ENCODE results near the gene DMAC2L.
"Not testable (repeated sequence)": the region's sequence is repeated elsewhere in the genome, so short reads cannot be mapped to it uniquely, and the experiment has no call there.

The DMAC2L gene

DNA sequence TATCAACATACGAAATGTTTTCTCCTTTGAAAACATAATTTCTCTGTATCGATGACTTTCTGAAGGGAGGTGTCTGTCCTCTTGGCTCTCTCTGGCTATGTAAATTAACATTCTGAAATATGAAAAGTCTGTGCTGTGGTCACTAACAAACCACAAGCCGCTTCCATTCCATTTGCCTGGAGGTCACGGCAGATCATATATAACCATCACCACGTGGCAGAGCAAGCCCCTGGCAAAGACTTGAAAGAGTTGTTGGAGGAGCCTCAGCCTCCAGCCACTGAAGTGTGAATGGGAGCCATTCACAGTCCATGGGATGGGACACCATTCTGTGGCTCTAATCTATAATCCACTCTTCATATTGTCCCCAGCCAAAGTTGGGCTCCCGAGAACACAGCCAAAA lies 45.0 kb downstream of the DMAC2L start:
- DNase-seq: no peak

DNA sequence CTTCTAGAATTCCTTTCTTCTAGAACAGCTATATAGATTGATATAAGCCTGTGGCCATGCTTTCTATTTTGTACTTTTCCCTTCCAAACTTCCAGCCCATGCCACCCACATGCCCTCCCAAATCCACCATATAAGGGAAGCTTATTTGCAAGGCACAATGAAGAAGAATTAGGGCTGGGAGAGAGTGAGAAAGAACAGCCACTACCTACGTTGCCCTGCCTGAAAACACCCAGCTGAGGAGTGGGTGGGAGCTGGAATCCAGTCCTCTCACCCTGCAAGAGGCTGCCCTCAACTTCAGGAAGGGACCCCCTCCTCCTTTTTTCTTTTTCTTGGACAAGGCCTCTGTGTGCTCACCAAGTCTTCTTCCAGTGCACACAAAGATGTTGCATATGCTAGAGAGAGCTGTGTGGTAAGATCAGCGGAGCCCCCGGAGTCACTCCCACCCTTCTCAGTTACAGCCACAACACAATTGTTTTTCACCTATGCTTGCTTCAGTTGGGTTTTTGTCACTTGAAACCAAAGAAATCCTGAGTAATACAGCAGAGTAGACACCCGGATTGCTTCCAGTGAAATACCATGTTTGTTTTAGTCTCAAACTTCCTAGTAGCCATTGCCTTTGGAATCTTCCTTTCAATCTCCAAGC lies 45.8 kb downstream of the DMAC2L start:
- no peak for DNase-seq

DNA sequence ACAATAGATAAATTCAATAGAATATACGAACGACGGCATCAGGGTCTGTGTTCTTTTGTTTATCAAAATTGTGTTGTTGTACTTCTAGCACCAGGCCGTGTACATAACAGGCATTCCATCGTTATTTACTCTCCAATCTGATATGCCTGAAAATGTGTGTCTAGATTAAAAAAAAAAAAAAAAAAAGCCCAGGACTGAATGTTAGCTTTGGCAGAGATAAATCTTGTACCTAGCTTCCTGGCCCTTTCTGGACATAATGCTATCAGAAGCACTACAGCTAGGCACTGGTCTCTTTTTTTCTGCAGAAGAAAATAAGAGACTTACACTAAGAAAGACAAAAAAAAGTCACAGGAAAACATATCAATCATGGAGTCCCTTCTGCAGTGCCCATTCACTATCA lies 47.5 kb downstream of the DMAC2L start:
- DNase-seq: no peak

DNA sequence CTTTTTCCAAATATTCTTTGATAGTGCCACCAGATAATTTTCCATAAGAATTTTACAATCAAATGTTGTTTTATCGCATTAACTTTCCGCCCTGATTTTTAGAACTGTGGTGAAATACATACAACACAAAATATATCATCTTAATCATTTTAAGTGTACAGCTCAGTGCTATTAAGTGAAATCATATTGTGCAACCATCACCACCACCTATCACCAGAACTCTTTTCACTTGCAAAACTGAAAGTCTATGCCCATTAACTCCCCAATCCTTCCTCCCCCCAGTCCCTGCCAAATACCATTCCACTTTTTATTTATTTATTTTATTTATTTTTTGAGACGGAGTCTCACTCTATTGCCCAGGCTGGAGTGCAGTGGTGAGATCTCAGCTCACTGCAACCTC lies 48.0 kb downstream of the DMAC2L start:
- DNase-seq: no peak

DNA sequence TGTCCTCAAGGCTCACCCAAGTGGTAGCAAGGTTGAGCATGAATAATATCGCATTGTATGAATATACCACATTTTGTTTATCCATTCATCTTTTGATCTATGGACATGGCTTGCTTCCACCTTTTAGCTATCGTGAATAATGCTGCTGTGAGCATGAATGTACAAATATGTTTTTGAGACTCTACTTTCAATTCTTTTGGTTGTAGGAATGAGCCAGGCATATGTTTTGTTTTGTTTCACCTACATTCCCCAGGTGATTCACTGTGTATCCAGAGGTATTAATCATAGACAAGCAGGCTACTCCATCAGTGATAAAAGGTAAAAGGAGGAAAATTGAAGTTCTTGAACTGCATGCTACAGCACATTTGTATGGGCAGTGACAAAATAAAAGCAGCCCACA lies 48.7 kb downstream of the DMAC2L start:
- no peak for DNase-seq

DNA sequence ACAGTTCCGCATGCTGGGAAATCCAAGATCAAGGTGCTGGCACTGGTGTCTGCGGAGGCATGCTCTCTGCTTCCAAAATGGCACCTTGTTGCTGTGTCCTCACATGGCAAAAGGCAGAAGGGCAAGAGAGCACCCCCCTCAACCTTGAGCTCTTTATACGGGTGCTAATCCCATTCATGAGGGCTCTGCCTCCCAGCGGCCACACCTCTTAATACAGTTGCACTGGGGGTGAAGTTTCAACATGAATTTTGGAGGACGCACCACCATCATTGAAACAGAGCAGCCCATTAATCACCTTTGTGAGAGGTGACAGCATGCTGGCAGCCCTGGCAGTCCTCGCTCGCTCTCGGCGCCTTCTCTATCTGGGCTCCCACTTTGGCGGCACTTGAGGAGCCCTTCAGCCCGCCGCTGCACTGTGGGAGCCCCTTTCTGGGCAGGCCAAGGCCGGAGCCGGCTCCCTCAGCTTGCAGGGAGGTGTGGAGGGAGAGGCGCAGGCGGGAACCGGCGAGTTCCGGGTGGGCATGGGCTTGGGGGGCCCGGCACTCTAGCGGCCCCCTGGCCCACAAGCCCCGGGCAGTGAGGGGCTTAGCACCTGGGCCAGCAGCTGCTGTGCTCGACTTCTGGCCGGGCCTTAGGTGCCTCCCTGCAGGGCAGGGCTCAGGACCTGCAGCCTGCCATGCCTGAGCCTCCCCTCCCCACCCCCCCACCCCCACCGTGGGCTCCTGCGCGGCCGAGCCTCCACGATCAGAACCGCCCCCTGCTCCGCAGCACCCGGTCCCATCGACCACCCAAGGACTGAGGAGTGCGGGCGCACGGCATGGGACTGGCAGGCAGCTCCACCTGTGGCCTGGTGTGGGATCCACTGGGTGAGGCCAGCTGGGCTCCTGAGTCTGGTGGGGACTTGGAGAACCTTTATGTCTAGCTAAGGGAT lies 49.6 kb downstream of the DMAC2L start:
- not testable (repeated sequence) for DNase-seq

DNA sequence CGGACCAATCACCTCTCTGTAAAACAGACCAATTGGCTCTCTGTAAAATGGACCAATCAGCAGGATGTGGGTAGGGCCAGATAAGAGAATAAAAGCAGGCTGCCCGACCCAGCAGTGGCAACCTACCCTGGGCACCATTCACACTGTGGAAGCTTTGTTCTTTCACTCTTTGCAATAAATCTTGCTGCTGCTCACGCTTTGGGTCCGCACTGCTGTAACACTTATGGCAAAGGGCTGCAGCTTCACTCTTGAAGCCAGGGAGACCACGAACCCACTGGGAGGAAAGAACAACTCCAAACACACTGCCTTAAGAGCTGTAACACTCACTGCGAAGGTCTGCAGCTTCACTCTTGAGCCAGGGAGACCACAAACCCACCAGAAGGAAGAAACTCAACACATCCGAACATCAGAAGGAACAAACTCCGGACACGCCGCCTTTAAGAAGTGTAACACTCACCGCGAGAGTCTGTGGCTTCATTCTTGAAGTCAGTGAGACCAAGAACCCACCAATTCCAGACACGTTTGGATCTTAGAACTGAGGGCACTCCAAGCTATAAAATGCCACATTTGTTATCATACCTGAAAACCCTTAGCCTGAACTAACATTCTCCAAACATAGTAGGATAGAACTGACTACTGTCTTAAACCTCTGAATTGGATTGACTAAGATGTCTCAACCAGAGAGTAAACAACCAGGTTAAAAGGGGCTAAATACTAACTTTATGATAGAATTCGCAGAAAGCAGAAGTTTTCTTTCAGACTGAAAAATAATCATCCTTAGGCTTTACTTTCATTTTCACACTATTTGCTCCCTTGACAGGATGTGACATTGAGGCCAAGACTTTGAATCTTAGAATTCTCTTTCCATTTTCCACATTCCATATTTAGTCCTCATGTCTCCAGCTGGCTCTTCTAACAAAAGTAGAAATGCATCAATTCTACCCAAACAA lies 50.9 kb downstream of the DMAC2L start:
- DNase-seq: no peak

DNA sequence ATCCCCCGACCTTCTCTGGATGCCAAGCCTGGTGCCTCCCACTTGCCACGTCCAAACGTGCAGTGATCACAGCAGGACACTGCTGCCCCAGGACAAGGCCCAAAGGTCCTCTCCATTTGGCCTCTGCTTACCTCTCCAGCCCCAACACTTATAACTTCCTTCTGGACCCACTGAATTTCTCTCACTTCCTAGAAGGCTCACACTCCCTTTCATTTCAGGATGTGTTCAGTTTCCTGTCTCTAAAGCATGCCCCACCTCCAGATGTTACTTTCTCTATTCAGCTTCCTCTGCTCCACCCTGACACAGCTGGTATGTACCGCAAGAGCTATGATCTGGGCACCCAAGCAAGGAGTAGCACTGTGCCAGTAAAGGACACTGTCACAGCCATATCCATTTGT lies 51.6 kb downstream of the DMAC2L start:
- DNase-seq: no peak

DNA sequence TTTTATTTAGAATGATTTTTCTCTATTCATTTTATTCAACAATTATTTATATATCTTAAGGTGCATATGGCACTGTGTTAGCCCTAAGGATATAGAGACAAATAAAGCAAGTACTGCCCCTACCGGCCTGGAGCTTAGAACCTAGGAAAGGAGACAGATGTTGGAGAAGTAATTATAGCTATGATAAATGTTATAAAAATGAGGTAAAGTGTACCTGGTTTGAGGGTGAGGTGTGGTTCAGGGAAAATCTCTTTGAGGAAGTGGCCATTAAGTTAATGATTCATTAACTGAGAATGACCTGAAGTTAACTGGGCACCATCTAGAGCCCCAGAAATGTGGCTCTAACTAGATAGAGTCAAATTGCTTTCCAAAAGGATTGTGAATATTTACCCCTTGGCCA lies 52.7 kb downstream of the DMAC2L start:
- no peak for DNase-seq

DNA sequence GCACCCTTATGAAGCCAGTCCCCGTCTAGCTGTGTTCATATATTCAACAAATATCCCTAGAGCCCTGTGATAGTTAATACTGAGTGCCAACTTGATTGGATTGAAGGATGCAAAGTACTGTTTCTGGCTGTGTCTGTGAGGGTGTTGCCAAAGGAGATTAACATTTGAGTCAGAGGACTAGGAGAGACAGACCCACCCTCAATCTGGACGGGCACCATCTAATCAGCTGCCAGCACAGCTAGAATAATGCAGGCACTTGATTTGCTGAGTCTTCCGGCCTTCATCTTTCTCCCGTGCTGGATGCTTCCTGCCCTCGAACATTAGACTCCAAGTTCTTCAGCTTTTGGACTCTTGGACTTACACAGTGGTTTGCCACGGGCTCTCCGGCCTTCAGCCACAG lies 53.4 kb downstream of the DMAC2L start:
- not testable (repeated sequence) for DNase-seq

DNA sequence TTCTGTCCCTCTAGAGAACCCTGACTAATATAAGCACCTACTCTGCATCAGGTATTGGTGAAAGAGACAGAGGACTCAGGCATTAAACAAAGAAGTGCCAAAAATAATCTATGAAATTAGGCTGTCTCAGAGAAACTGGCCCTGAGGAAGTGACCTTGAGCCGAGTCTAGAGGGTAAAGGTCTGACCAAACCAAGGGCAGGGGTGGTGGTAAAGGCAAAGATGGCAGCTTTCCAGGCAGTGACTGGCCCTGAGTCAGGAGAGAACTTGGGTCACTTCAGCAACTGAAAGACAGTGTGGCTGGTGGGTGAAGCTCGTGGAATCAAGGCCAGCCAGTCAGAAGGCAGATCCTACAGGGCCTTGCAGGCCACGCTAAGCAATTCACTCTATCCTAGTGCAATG lies 54.0 kb downstream of the DMAC2L start:
- DNase-seq: no peak

DNA sequence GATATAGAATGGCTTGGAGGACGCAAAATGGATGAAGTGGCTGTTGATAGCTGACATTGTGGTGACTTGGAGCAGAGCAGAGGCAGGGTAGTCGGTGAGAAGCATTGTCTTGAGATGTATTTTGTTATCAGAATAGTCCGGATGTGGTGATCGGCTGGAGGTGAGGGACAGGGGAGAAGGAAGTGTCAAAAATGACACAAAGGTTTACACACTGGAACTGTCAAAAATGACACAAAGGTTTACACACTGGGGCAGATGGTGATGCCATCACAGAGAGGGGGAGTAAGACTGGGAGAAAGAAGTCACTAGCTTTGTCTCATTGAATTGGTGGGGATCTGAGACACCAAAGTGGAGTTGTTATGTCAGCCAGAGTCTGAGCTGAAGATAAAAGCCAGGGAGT lies 54.5 kb downstream of the DMAC2L start:
- no peak for DNase-seq

DNA sequence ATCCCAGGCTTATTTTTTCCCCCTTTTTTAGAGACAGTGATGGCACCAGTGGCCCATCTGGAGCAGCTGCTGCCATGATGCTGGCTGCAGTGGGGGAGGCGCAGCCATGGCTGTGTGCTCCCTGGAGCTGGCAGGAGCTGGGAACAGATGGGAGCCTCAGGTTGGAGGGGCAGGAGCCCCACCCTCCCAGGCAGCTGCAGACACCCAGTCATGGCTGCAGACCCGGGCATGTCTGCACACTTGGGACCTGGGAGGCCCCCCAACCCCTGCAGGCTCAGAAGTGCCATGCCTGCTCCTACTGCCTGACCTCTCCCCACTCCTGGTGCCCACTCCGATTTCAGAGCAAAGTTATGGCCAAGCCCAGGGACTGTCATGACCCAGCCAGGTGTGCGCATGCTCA lies 59.4 kb downstream of the DMAC2L start:
- DNase-seq: no peak

DNA sequence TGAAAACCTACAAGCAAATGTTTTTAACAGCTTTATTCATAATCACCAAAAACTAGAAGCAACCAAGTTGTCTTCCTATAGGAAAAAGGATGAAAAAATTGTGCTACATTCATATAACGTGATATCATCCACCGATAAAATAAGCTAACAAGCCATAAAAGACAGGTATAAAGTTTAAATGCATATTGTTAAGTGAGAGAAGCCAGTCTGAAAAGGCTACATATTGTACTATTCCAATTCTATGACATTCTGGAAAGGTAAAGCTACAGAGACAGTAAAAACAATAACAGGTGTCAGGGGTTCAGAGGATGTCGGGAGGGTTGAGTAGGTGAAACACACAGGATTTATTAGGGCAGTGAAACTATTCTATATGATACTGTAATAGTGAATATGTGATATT lies 61.8 kb downstream of the DMAC2L start:
- DNase-seq: no peak

DNA sequence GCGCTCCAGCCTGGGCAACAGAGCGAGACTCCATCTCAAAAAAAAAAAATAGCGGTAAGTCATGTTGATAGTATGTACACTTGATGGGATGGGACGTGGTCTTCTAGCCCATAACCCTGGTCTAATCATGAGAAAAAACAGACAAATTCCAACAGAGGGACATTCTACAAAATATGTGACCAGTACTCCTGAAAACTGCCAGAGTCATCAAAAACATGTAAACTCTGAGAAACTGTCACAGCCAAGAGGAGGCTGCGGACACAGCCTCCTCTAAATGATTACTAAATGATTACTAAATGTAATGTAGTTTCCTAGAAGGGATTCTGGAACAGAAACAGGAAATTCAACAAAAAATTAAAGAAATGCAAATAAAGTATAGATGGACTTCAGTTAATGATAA lies 63.6 kb downstream of the DMAC2L start:
- no peak for DNase-seq

Data from activated naive CD4-positive, alpha-beta T cell treated with anti-CD3 and anti-CD28 coated beads, Interleukin-2, amount 50 U/mL, for 16 hours (primary cell).